Sciatic nerve (tissue), 2 donors: Measurements from ENCODE around the gene INTS7. TPM values are rescaled to one million over a fixed set of nuclear protein-coding genes. Genes with fewer than 3 reads are reported as not detected.
"Not testable (repeated sequence)": the region's sequence is repeated elsewhere in the genome, so short reads cannot be mapped to it uniquely, and the experiment has no call there.

Source experiments
- ATAC-seq: fragments of 200-7000 bp; cut with Tn5 transposase; one replicate; pipeline ENCODE4 v1.9.1; 2020; ENCODE audit warnings: mild to moderate bottlenecking, moderate library complexity
- DNase-seq: peaks from one replicate; pipeline ENCODE4 v3.0.0-alpha.2; 2020; ENCODE audit warnings: low spot score
- intact Hi-C: fragments of 100-400 bp; cut with DNase I; formaldehyde crosslinking; loops from one replicate; pipeline ENCODE4 v1.14.2; 2022
- total RNA-seq: library from RNA; stranded (reverse); fragmentation: NEBNext Ultra II Directional; extraction: Animal tissue kit (Norgen Biotek cat#: 25700); gene quantifications from one replicate; pipeline ENCODE4 v1.2.1, GENCODE V29; 2021
- donor health status: DM: no; HTN: no; CAD: no.
- donor health status: DM: no; HTN: no; CAD: no.

The INTS7 gene
- total RNA-seq, 1 donor from 2014 or later, result 10.4 TPM

DNA sequence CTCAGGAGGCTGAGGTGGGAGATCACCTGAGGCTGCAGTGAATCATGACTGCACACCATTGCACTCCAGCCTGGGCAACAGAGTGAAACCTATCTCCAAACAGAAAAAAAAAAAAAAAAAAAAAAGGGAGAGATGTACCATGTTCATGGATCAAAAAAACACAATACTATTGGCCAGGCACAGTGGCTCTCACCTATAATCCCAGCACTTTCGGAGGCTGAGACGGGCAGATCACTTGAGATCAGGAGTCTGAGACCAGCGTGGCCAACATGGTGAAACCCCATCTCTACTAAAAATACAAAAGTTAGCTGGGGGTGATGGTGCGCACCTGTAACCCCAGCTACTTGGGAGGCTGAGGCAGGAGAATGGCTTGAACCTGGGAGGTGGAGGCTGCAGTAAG lies 37.9 kb downstream of the INTS7 start:
- ATAC-seq, DNase-seq, intact Hi-C loops: not testable (repeated sequence)

- ATAC-seq (no peak), DNase-seq (no peak)
- intact Hi-C loops, result no loop called here
Observed at GRCh38 chr1:211991695-211992094, 43.7 kb downstream of the INTS7 start.

GRCh38 chr1:211986628-211987254 lies 48.6 kb downstream of the INTS7 start:
- no peak for DNase-seq
- intact Hi-C loops, result no loop called here
- ATAC-seq, result no peak

GRCh38 chr1:211985556-211986264 lies 49.6 kb downstream of the INTS7 start:
- intact Hi-C loops, result no loop called here
- ATAC-seq (no peak), DNase-seq (no peak)

DNA sequence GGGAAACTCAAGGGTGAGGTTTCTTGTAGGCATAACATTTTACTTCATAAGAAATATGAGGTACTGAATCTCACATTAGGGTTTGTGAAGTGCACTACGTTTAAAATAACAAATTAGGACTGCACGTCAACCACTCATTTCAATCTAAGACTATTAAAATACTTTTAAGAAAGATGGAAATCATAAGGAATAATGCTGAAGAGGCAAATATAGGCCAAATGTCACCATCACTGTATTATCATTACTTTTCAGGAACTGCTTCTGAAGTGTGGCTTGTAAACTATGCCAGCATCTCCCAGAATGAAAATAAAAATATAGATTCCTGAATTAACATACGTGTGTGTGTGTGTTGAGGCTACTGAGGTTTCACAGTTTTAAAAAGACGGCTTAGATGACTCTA lies 56.8 kb downstream of the INTS7 start:
- intact Hi-C loops, result no loop called here
- no peak for ATAC-seq
- DNase-seq, result no peak

DNA sequence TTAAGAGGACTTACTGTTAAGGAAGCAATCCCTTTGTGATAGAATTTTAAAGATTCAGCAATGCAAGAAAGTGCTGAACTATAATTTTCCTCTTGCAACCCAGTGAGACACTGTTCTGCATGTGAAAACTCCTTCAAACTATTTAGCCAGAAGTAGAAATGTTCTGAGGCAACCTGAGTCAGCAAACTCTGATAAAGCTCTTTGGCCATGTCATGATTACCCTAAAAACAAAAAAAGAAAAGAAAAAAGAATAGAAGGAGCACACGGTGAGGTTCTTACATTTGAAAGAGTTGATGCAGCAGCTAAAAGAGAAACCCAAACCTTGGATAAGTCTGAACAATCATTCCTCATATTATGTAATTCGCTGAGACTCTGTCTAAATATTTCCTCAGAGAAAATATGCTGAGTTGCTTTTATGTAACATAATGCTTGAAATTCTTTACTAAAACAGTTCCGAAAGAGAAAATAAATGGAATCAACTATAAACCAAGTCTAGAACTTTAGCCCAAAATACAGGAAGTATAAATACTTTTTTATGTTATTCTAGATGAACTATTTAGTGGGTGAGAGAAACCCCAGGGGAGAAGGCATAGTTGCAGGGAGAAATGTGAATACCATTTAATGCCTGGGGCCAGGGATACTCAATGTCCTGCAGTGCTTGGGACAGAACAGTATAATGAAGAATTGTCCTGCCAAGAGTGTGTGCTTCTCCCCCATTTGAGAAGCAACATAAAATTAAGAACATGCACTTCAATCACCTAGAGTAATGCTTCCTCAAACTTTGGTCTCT lies 60.0 kb downstream of the INTS7 start:
- DNase-seq, result no peak
- intact Hi-C loops, result no loop called here
- peak; percentile 71 for ATAC-seq

DNA sequence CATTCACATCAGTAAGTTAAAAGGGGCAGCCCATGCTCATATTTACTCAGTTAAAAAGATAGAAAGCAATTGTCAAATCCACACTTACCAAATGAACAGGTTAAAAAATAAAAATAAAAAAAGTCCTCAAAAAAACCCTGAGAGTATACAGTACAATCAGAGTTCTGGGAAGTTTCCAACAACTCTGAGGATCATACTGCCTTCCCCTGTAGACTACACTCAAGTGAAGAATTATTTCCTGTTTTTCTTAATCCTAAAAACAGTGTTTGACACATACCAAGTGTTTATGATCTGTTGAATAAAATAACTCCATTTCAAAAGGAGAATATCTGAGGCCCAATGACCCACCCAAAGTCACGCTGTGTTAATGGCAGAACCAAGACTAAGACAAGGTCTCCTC lies 61.8 kb downstream of the INTS7 start:
- intact Hi-C loops, result no loop called here
- ATAC-seq (no peak), DNase-seq (no peak)

DNA sequence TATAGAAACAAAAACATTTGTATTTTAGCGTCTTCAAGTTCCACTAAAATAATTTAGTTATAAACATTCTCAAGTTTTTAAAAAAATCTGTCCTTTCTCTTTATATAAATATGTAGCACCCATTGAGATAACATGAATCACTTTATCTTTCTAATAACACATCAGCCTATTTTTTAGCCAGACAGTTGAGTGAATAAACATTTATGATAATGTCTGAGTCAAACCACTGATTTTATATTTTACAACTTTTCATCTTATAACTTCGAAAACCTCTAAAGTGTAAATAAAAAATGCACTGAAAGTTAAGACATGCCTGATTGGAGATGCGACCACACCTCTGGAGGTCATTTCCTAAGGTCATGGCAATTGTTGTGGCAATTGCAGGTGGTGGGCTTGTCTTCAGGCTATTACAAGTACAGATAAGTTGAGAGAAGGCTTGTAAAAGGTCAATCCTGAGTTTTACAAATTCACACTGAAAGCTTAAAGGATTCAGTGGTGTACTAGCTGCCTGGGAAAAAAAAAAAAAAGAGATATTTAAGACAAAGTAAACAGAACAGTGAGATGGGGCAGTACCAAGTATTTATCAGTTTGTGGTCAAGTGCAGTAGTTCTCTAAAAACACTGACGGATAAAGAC lies 67.0 kb downstream of the INTS7 start:
- DNase-seq (no peak), ATAC-seq (no peak)
- intact Hi-C loops, result loop anchor here (5.0 kb wide), 1 partner anchor 1176 kb away; no protein-coding TSS in a partner anchor

- ATAC-seq, result no peak
- no peak for DNase-seq
- intact Hi-C loops, result loop anchor here (1.0 to 5.0 kb wide), 2 partner anchors 17 to 1175 kb away; no protein-coding TSS in a partner anchor
Observed at GRCh38 chr1:211967704-211968103, 67.7 kb downstream of the INTS7 start.

GRCh38 chr1:211965108-211965805 lies 70.1 kb downstream of the INTS7 start:
- no peak for ATAC-seq
- no peak for DNase-seq
- intact Hi-C loops, result loop anchor here (5.0 kb wide), 1 partner anchor 1173 kb away; no protein-coding TSS in a partner anchor

DNA sequence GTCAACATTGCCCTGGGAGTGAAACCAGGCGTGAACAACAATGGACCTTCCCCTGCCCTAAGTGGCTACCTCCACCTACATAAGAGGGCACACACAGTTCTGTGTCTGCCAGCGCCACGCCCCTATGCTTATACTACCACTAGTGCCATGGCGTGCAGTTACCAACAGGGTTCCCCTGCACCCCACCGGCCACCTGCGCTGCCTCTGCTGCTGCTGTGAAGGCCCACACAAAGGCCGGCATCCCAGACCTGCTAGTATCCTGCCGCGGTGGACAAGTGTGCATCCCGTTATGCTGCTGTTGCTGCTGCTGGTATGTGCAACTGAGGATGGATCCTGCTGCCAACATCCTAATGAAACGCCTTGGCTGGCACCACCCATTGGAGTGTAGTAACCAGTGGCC lies 75.7 kb downstream of the INTS7 start:
- ATAC-seq (no peak), DNase-seq (no peak)
- intact Hi-C loops, result no loop called here

- no peak for ATAC-seq
- intact Hi-C loops, result no loop called here
- no peak for DNase-seq
Observed at GRCh38 chr1:211959221-211959620, 76.1 kb downstream of the INTS7 start.

- intact Hi-C loops, DNase-seq, ATAC-seq: not testable (repeated sequence)
Observed at GRCh38 chr1:211954028-211954427, 81.3 kb downstream of the INTS7 start.

DNA sequence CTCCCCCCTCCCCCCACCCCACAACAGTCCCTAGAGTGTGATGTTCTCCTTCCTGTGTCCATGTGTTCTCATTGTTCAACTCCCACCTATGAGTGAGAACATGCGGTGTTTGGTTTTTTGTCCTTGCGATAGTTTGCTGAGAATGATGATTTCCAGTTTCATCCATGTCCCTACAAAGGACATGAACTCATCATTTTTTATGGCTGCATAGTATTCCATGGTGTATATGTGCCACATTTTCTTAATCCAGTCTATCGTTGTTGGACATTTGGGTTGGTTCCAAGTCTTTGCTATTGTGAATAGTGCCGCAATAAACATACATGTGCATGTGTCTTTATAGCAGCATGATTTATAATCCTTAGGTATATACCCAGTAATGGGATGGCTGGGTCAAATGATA lies 81.8 kb downstream of the INTS7 start:
- ATAC-seq, result not testable (repeated sequence)

GRCh38 chr1:211952299-211952698 lies 83.1 kb downstream of the INTS7 start:
- no peak for DNase-seq
- ATAC-seq, result no peak
- intact Hi-C loops, result no loop called here

More for the DNA sequence above, 81.8 kb downstream of the INTS7 start:
- DNase-seq, intact Hi-C loops: not testable (repeated sequence)

- ATAC-seq (no peak), DNase-seq (no peak)
Observed at GRCh38 chr1:211951856-211952255, 83.5 kb downstream of the INTS7 start.

GRCh38 chr1:211948377-211948776 lies 87.0 kb downstream of the INTS7 start:
- intact Hi-C loops, result no loop called here
- DNase-seq, result no peak
- no peak for ATAC-seq

More at GRCh38 chr1:211951856-211952255, 83.5 kb downstream of the INTS7 start:
- intact Hi-C loops, result no loop called here

DNA sequence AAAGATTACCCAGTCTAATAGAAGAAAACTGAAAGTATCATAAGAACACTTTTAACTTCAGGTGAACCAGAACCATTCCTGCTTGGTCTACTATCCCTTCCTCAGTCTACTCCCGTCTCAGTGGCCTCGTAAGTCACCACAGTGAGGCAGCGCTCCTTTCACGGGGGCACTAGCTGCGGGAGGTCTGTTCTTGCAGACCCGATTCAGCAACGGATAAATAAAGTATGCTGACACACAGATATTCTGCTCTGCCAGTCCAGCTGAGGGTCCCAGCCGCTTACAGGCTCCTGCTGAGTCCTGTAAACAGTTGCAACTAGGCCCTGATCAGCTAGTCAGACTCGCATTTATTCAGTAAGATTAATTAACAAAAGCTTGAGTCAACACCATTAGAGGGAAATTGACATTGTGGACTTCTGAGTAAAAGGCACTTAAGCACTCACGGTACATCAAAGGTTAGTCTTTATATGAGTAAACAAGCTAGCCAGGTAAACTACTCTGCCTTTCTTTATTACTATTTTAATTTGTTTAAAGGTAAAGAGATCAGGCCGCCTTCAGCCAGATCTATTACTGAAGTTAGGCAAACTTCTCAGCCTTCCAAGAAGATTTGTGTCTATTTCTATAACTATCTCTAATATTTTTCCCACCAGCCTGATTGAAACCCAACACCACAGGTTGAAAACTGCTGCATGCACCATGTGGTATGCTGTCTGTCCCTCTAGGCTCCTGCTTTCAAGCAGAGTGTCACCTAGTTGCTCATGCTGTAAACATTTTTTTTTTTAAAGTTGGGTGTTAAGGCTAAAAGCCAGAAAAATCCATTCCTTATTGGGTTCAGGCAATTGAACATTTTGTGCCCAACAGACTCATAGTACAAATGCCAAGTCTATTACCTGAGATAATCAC lies 87.7 kb downstream of the INTS7 start:
- no peak for ATAC-seq
- DNase-seq, result no peak
- intact Hi-C loops, result no loop called here
